Frontal cortex (tissue), 4 donors: Measurements from ENCODE around the gene UQCC2. TPM values are rescaled to one million over a fixed set of nuclear protein-coding genes. Genes with fewer than 3 reads are reported as not detected.
A peak's percentile ranks its signal among the peaks of the same experiment; 100 is the strongest.

Experiments used
- DNase-seq, 2 donors: peaks; one replicate each; pipeline ENCODE4 v3.0.0; 2012; ENCODE audit warnings: low spot score in 2 of 2
- FAIRE-seq: peaks from 2 replicates; lab custom pipeline; 2012; peaks lifted over from hg19 to GRCh38; lab: Jason Lieb, UNC
- total RNA-seq: library from RNA; depleted of rRNA; stranded (reverse); fragments of >200 nt; gene quantifications from one replicate; pipeline ENCODE4 v1.2.3, GENCODE V29; 2014
- donor health status: control.
- donor health status: control.
- donor health status: control.

UQCC2 gene
- total RNA-seq, 1 donor from 2014 or later: 19.6 TPM

DNA sequence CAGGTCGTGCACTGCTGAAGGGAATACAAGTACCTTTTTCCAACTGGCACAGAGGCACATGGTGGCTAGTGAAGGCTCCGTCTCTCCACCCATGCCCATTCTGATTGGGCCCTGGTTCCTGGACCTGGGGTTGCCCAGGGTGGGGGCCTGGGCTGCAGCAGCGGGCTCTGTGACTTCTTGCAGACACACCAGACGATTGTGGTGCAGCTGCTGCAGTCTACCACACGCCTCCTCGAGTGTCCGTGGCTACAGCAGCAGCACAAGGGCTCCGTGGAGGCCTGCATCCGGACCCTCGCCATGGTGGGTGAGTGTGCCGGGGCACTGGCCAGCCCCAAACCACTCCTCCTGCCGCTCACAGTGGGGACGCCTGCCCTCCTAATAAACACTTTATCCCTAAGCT, 29.2 kb downstream of the UQCC2 start:
- FAIRE-seq: no peak
- no peak for DNase-seq

DNA sequence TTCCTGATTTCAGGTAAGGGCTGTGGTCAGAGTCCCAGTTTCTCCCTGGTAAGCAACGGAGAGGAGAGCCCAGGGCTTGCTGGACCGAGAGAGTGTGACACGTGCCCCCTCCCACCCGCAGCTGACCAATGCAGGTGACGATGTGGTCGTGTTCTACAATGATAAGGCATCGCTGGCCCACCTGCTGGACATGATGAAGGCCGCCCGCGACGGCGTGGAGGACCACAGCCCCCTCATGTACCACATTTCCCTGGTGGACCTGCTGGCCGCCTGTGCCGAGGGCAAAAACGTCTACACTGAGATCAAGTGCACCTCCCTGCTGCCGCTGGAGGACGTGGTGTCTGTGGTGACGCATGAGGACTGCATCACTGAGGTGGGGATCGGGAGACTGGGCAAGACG, 31.7 kb downstream of the UQCC2 start:
- FAIRE-seq (no peak), DNase-seq (no peak)

DNA sequence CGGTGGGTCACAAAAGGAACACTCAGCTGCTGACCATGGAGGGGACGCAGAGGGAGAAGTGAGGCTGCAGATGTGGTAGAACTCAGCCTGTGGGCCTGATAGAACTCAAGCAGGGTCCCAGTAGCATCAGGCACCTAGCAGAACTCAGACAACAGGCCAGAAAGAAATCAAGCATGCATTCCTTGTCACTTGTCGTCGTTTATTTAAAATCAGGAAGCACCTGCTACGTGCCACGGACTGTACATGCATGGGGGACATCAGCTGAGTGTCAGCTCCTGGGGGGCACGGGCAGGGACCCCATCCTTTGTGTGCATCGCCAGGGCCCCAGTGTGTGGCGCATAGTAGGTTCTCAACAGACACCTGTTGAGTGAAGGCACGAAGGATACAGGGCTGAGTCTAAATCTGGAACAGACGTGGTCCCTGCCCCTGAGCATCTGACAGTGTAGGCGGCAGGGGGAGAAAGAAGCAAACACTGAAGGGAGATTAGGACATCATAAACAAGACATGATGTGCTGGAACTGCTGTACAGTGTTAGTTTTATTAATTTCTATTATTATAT, 32.5 kb downstream of the UQCC2 start:
- no peak for FAIRE-seq
- DNase-seq: no peak

GRCh38 chr6:33678233-33678931, 33.1 kb downstream of the UQCC2 start:
- no peak for DNase-seq
- FAIRE-seq: no peak

DNA sequence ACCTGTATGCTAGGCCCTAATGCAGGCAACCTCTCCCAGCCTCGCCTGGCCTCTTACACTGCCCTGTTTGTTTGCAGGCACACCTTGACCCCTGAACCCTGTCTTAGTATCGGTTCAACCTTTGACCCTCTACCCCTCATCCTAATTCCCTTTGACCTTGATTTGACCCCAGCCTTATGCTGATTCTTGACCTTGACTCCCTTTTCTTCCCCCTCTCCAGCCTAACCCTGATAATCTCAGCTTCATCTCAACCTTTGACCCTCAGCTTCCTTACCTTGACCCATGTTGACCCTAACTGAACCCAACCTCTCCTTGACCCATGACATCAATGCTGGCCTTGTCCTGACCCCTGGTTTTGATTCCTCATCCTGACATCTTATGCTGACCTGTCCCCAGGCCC, 33.8 kb downstream of the UQCC2 start:
- no peak for FAIRE-seq
- DNase-seq: no peak

GRCh38 chr6:33677143-33677660, 34.3 kb downstream of the UQCC2 start:
- FAIRE-seq: no peak
- no peak for DNase-seq

- FAIRE-seq: no peak
- no peak for DNase-seq
Observed at GRCh38 chr6:33676416-33677142, 34.9 kb downstream of the UQCC2 start.

GRCh38 chr6:33675968-33676367, 35.5 kb downstream of the UQCC2 start:
- no peak for FAIRE-seq
- no peak for DNase-seq

DNA sequence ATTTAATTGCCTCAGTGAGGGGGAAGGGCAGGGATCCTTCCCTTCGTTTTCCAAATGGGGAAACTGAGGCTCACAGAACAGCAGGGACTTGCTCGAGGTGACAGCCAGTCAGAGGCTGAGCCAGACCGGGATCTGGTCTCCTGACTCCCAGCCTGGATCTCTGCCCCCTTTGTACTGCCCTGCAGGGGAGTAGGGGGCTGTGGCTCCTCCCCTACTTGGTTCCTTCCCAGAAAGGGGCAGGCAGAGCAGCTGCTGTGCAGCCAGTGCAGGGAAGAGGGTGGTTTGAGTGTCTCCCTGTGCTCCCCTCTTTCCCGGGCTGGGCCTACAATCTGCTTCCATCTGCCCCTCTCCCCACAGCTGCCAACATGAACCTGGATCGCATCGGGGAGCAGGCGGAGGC, 37.6 kb downstream of the UQCC2 start:
- DNase-seq (no peak), FAIRE-seq (no peak)

DNA sequence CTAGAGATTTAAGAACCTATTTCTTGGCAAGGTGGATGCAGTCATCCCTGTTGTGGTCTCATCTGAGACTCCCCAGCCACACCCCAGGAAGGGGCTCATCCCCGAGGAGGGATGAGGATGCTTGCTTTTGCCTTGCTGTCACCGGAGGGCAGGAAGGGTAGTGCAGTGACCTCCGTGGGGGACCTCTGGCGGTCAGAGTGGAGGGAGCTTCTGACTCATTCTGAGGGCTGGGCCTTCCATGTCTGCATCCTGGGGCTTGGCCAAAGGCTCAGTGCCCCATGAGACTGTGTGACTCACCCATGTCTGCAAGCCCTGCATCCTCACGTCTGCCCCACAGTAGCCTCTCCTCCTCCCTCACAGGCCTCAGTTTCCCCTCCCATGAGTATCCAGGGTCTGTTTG, 38.7 kb downstream of the UQCC2 start:
- FAIRE-seq: no peak
- peak; percentile 49 to 57 for DNase-seq

DNA sequence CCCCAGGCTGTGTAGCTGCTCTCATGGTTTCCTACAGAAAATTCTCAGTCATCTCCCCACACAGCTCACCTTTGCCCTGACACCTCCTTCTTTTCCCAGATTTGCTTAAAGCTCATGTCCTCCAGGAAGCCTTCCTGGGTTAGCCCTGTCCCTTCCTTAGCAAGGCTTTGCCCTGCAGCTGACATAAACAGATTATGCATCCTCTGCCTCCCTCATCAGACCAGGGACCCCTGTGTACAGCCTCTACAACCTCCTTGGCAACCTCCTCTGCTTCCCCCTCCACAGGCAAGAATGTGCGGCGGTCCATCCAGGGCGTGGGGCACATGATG, 39.8 kb downstream of the UQCC2 start:
- no peak for FAIRE-seq
- no peak for DNase-seq

GRCh38 chr6:33670971-33671743, 40.3 kb downstream of the UQCC2 start:
- DNase-seq: no peak
- FAIRE-seq: no peak

GRCh38 chr6:33670086-33670660, 41.3 kb downstream of the UQCC2 start:
- FAIRE-seq (no peak), DNase-seq (no peak)

GRCh38 chr6:33668914-33669313, 42.6 kb downstream of the UQCC2 start:
- no peak for FAIRE-seq
- DNase-seq: peak in 1 of 2 donors; percentile 57

DNA sequence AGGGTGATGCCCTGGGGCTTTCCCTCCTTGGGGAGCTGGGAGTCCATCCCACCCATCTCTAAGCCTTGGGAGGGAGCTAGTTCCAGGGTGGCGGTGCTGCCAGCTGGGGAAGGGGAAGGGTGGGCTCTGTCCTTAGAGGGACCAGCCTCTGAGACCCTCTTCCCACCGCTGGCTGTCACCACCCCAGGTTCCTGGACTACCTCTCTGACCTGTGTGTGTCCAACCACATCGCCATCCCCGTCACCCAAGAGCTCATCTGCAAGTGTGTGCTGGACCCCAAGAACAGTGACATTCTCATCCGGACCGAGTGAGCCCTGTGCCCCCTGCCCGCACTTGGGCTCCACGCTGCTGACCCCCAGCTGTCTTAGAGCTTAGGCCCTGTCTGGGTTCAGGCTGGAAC, 43.2 kb downstream of the UQCC2 start:
- DNase-seq (no peak), FAIRE-seq (no peak)

- FAIRE-seq (no peak), DNase-seq (no peak)
Observed at GRCh38 chr6:33667776-33668175, 43.7 kb downstream of the UQCC2 start.

DNA sequence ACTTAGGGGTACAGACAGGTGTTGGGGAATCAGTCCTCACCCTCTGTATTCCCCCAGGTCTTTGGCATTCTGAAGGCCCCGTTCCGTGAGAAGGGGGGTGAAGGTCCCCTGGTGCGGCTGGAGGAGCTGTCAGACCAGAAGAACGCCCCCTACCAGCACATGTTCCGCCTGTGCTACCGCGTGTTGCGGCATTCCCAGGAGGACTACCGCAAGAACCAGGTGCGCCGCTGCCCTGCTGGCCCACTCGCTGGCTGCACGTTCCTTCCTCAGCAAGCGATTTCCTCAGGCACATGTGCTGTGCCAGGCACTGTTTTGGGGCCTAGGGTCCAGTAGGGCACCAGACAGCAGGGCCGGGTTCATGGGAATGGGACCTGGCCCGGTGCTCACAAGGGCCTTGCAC, 44.4 kb downstream of the UQCC2 start:
- no peak for FAIRE-seq
- DNase-seq: no peak

GRCh38 chr6:33665957-33666356, 45.5 kb downstream of the UQCC2 start:
- FAIRE-seq: no peak
- no peak for DNase-seq

DNA sequence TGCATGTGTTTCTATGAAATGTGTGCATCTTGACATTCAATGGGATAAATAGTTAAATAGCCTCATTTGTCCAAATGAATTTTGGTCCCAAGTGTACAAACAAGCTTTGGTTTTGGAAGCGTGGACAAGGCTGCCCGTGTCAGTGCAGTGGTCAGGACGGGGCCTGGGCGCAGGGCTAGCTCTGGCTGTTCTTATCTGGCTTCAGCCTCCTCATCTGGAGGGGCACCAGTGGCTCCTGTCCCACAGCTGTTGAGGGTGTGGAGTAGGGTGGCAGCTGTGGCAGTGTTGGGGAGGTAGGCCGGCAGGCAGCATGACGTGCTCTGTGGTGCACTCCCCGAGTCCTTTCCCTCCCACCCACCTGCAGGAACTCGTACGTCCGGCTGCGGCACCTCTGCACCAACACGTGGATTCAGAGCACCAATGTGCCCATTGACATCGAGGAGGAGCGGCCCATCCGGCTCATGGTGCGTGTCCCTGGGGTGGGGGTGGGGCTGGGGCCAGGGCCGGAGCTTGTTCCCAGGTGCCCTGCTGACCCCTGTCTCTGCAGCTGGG, 46.9 kb downstream of the UQCC2 start:
- FAIRE-seq: no peak
- no peak for DNase-seq
